Measurements from ENCODE around the gene MMD. TPM values are rescaled to one million over a fixed set of nuclear protein-coding genes. Genes with fewer than 3 reads are reported as not detected.

The MMD gene
- total and polyA plus RNA-seq, 2 of the 13 experiments (the other 11 are each of a cell fraction or from before 2014, with no cell fraction given): 121 to 225 TPM

DNA sequence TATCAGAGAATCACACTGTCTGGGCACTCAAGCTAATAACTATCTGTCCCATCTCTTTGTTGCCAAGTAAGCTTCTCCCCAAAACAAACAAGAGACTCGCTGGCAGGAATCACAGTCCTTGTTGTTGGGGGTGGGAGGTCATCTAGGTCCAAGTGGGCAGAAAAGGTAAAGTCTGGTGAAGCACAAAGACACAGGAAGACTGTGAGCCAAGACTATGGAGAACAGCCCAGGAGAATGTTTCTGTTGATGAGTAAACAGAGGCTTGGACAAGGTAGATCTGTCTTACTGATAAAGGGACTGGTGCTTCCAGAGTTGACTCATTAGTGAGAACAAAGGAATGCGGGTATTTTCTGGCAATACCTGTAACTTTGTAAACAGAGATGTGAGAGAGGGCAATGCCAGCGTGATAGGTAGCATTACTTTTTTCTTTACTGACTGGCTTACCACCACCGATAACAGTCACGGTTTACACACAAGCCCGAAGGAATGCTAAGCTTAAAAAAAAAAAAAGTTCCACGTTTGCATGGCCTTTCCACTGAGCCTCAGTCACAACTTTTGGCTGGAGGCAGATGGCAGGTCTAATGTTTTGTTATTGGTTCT lies 11.5 kb upstream of the MMD start (continued):
- no peak for TF ChIP-seq ZNF800 (CRISPR knock-in tag; IDR thresholded peaks at IDR 0.05)
- peak; percentile 37; the same call in 1 of the 2 replicates for TF ChIP-seq ZNF331 (CRISPR knock-in tag; IDR thresholded peaks at IDR 0.05)
- no peak for TF ChIP-seq POLR2AphosphoS2 (IDR thresholded peaks at IDR 0.05; ENCODE audit: low read depth, low read length)
- no peak for TF ChIP-seq POLR2A (IDR thresholded peaks at IDR 0.05; ENCODE audit: insufficient read depth in 1 of 2, low read depth in 2 of 2, low read length in 2 of 2)
- TF ChIP-seq CCDC6 (CRISPR knock-in tag; IDR thresholded peaks at IDR 0.05): no peak
- no peak for TF ChIP-seq NONO (IDR thresholded peaks at IDR 0.05)
- no peak for TF ChIP-seq NONO (CRISPR knock-in tag; conservative IDR thresholded peaks at IDR 0.05)
- TF ChIP-seq THYN1 (CRISPR knock-in tag; IDR thresholded peaks at IDR 0.05; ENCODE audit: borderline replicate concordance, low read depth): peak; percentile 80; the same call in 1 of the 2 replicates
- TF ChIP-seq FOXO1 (CRISPR knock-in tag; IDR thresholded peaks at IDR 0.05): peak; percentile 51; the same call in 1 of the 2 replicates
- TF ChIP-seq MEIS2 (CRISPR knock-in tag; IDR thresholded peaks at IDR 0.05): peak; percentile 74
- TF ChIP-seq ZNF557 (CRISPR knock-in tag; IDR thresholded peaks at IDR 0.05): 0 out of 2 replicates have a peak, but pooled peaks have one; percentile 48
- TF ChIP-seq NR2F2 (IDR thresholded peaks at IDR 0.05; ENCODE audit: borderline replicate concordance, low read depth): 0 out of 2 replicates have a peak, but pooled peaks have one; percentile 64
- TF ChIP-seq ZNF788 (CRISPR knock-in tag; IDR thresholded peaks at IDR 0.05; ENCODE audit: borderline replicate concordance): peak; percentile 37; the same call in 1 of the 2 replicates
- no peak for TF ChIP-seq FOXC1 (CRISPR knock-in tag; IDR thresholded peaks at IDR 0.05; ENCODE audit: borderline replicate concordance)
- no peak for TF ChIP-seq ATF6 (CRISPR knock-in tag; conservative IDR thresholded peaks at IDR 0.05)
- 0 out of 2 replicates have a peak, but pooled peaks have one; percentile 56 for TF ChIP-seq TEF (CRISPR knock-in tag; IDR thresholded peaks at IDR 0.05)
- 0 out of 2 replicates have a peak, but pooled peaks have one; percentile 51 for TF ChIP-seq DNMT3B (CRISPR knock-in tag; conservative IDR thresholded peaks at IDR 0.05)
- TF ChIP-seq, protein P1, sequence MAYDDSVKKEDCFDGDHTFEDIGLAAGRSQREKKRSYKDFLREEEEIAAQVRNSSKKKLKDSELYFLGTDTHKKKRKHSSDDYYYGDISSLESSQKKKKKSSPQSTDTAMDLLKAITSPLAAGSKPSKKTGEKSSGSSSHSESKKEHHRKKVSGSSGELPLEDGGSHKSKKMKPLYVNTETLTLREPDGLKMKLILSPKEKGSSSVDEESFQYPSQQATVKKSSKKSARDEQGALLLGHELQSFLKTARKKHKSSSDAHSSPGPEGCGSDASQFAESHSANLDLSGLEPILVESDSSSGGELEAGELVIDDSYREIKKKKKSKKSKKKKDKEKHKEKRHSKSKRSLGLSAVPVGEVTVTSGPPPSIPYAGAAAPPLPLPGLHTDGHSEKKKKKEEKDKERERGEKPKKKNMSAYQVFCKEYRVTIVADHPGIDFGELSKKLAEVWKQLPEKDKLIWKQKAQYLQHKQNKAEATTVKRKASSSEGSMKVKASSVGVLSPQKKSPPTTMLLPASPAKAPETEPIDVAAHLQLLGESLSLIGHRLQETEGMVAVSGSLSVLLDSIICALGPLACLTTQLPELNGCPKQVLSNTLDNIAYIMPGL (CRISPR knock-in tag; IDR thresholded peaks at IDR 0.05; ENCODE audit: borderline replicate concordance in 1 of 2, low read depth in 1 of 2): no peak; a peak in 1 of 4 replicates
- TF ChIP-seq ZMYM4 (CRISPR knock-in tag; IDR thresholded peaks at IDR 0.05): no peak; the same call in 1 of the 2 replicates
- TF ChIP-seq ZNF264 (CRISPR knock-in tag; IDR thresholded peaks at IDR 0.05): 0 out of 2 replicates have a peak, but pooled peaks have one; percentile 68
